SK-N-MC (cell line): ENCODE data around the gene LRMDA.

Source experiments
- EZH2 ChIP-seq: fragments of 200-600 bp; sonication (generic); IDR thresholded peaks from one replicate; pipeline ENCODE4 v1.6.1; 2017; ENCODE audit warnings: antibody characterized with exemption
- FOXP2 ChIP-seq: optimal IDR thresholded peaks from 2 replicates; pipeline ENCODE3; 2011; ENCODE audit warnings: mild to moderate bottlenecking, moderate library complexity; ENCODE audit not compliant: insufficient read depth; ENCODE audit errors: extremely low read length, control extremely low read depth
- POLR2AphosphoS5 ChIP-seq: IDR thresholded peaks from 2 replicates; pipeline ENCODE4 v1.6.1; 2012; ENCODE audit warnings: mild to moderate bottlenecking, low read depth, low read length, borderline replicate concordance

- no peak for TF ChIP-seq POLR2AphosphoS5
- TF ChIP-seq EZH2 = no peak
- no peak for TF ChIP-seq FOXP2
These were observed 49.0 kb downstream of the LRMDA start for GRCh38 chr10:75480374-75480773.
